ENCODE results near the gene COL6A6.

DNA sequence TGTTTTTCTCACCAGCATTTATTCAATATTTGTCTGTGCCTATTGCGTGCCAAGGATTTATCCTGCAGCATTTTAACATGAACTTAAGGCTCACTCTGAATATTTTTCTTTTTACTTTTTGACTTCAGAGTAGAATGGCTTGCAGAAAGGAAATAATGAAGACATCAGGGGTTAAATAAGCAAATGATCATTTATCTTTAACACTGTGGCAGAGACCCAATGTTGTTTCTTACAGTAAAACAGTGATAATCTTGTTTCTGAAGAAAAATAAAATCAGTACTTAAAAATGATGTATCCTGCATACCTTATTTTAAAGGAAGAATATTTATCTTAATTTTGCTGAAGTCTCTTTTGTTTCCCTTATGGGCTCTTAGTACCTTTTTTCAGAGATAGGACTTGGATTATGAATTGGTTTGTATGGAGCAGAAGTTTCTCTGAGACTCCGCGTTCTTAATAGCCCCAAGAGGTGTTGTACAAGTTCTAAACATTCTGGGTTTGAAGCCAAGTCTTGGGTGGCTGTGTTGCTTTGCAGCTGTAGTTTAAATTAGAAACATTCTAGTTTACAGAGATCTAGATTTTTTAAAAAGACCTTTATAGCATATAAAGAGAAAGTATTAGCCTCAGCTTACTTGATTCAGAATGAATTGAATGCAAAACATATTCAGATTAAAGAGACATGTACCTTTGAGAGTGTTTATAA is 40.5 kb downstream of the COL6A6 start:
- no peak for TF ChIP-seq POLR2AphosphoS5 (IDR thresholded peaks at IDR 0.05; ENCODE audit: insufficient read depth, low read depth, low read length)
- TF ChIP-seq, protein P1, sequence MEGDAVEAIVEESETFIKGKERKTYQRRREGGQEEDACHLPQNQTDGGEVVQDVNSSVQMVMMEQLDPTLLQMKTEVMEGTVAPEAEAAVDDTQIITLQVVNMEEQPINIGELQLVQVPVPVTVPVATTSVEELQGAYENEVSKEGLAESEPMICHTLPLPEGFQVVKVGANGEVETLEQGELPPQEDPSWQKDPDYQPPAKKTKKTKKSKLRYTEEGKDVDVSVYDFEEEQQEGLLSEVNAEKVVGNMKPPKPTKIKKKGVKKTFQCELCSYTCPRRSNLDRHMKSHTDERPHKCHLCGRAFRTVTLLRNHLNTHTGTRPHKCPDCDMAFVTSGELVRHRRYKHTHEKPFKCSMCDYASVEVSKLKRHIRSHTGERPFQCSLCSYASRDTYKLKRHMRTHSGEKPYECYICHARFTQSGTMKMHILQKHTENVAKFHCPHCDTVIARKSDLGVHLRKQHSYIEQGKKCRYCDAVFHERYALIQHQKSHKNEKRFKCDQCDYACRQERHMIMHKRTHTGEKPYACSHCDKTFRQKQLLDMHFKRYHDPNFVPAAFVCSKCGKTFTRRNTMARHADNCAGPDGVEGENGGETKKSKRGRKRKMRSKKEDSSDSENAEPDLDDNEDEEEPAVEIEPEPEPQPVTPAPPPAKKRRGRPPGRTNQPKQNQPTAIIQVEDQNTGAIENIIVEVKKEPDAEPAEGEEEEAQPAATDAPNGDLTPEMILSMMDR (IDR thresholded peaks at IDR 0.05; ENCODE audit: extremely low read depth in 1 of 2, insufficient read depth in 1 of 2, low read depth in 1 of 2, low read length in 2 of 2) = no peak
- no peak for TF ChIP-seq MYC (IDR thresholded peaks at IDR 0.05; ENCODE audit: low read depth, low read length)
- no peak for TF ChIP-seq JUN (IDR thresholded peaks at IDR 0.05; ENCODE audit: borderline replicate concordance, insufficient read depth, insufficient read length, low read depth)

All from endothelial cell of umbilical vein (primary cell).